Smooth muscle cell (in vitro differentiated cells): Measurements from ENCODE around the gene CCL19. TPM values are rescaled to one million over a fixed set of nuclear protein-coding genes. Genes with fewer than 3 reads are reported as not detected.

Experiments used
- DNase-seq: peaks from one replicate; lab custom pipeline; 2025; ENCODE audit not compliant: unreplicated experiment; lab: John Stamatoyannopoulos, UW
- H2AFZ ChIP-seq: fragments of 200-600 bp; sonication (generic); 2 replicates; pipeline ENCODE4 v1.6.0; 2016; ENCODE audit warnings: antibody characterized with exemption, low read depth, mild to moderate bottlenecking
- H3F3A ChIP-seq: fragments of 200-600 bp; sonication (generic); 2 replicates; pipeline ENCODE4 v1.6.0; 2017; ENCODE audit warnings: antibody characterized with exemption, low read depth
- H3K27ac ChIP-seq: fragments of 200-600 bp; sonication (generic); 2 replicates; pipeline ENCODE4 v1.5.1; 2016; ENCODE audit warnings: low read depth, mild to moderate bottlenecking
- H3K27me3 ChIP-seq: fragments of 200-600 bp; sonication (generic); 2 replicates; pipeline ENCODE4 v1.6.1; 2016; ENCODE audit warnings: low read depth, mild to moderate bottlenecking
- H3K36me3 ChIP-seq: fragments of 200-600 bp; sonication (generic); 2 replicates; pipeline ENCODE4 v1.5.1; 2016; ENCODE audit warnings: low read depth
- H3K4me1 ChIP-seq: fragments of 200-600 bp; sonication (generic); 2 replicates; pipeline ENCODE4 v1.5.1; 2016; ENCODE audit warnings: low read depth
- H3K4me2 ChIP-seq: fragments of 200-600 bp; sonication (generic); 2 replicates; pipeline ENCODE4 v1.6.0; 2016; ENCODE audit warnings: mild to moderate bottlenecking
- H3K4me3 ChIP-seq: fragments of 200-600 bp; sonication (generic); 2 replicates; pipeline ENCODE4 v1.5.1; 2016; ENCODE audit warnings: mild to moderate bottlenecking
- H3K79me2 ChIP-seq: fragments of 200-600 bp; sonication (generic); 2 replicates; pipeline ENCODE4 v1.6.0; 2016; ENCODE audit warnings: low read depth, mild to moderate bottlenecking
- H3K9ac ChIP-seq: fragments of 200-600 bp; sonication (generic); 2 replicates; pipeline ENCODE4 v1.6.0; 2016; ENCODE audit warnings: low read depth
- H3K9me3 ChIP-seq: fragments of 200-600 bp; sonication (generic); replicated peaks from 2 replicates; pipeline ENCODE4 v1.5.1; 2016; ENCODE audit warnings: low read depth
- H4K20me1 ChIP-seq: fragments of 200-600 bp; sonication (generic); 2 replicates; pipeline ENCODE4 v1.6.0; 2016; ENCODE audit warnings: low read depth
- CTCF ChIP-seq: fragments of 200-600 bp; sonication (generic); IDR thresholded peaks from 2 replicates; pipeline ENCODE4 v1.5.1; 2017; ENCODE audit warnings: borderline replicate concordance, mild to moderate bottlenecking, antibody characterized with exemption; ENCODE audit not compliant: insufficient read depth, poor library complexity, severe bottlenecking
- WGBS: methylation state at CpG from one replicate; pipeline ENCODE4 v1.1.7; 2016; ENCODE audit warnings: low lambda C conversion rate; 5-methylcytosine and 5-hydroxymethylcytosine counted together
- polyA plus RNA-seq: library from polyadenylated mRNA; unstranded; fragments of >200 nt; fragmentation: Nextera tagmentation; extraction: Ambion mirVana; gene quantifications from 2 replicates; pipeline ENCODE4 v1.2.1, GENCODE V29; 2016
- total RNA-seq: library from RNA; depleted of rRNA; stranded (reverse); fragments of >200 nt; gene quantifications from 2 replicates; pipeline ENCODE4 v1.2.3, GENCODE V29; 2014

The CCL19 gene
- total and polyA plus RNA-seq, 2 experiments from 2014 or later: not detected

- Histone ChIP-seq H3K9ac (peak overlapping the region; percentile 25), H3K27me3 (peaks cover 27% of the 10 kb centered on the region), H3K4me3 (peak overlapping the region; percentile 61), H3K9me3 (no peaks in the 10 kb centered on the region), H3F3A (no peaks in the 10 kb centered on the region), H3K4me1 (no peaks in the 10 kb centered on the region), H3K79me2 (no peaks in the 10 kb centered on the region), H3K36me3 (no peaks in the 10 kb centered on the region), H2AFZ (peak overlapping the region; percentile 91), H3K27ac (no peak overlapping the region), H4K20me1 (no peaks in the 10 kb centered on the region), H3K4me2 (peak overlapping the region; percentile 95)
- DNase-seq: peak; percentile 40
- TF ChIP-seq CTCF: peak; percentile 95
- WGBS: 11% methylated on average over 20 of the region's 52 CpGs
These were observed 10.1 kb upstream of the CCL19 start for GRCh38 chr9:34701023-34701768.

GRCh38 chr9:34694811-34695210 is 3.7 kb upstream of the CCL19 start:
- H3K27ac ChIP-seq: no peak overlapping the region
- no peak overlapping the region for H3K4me2 ChIP-seq
- TF ChIP-seq CTCF: no peak
- peaks cover 13% of the 10 kb centered on the region for H3K27me3 ChIP-seq
- H3K4me3 ChIP-seq: no peak overlapping the region
- no peak overlapping the region for H2AFZ ChIP-seq
- H4K20me1 ChIP-seq: no peaks in the 10 kb centered on the region
- no peaks in the 10 kb centered on the region for H3K4me1 ChIP-seq
- H3K79me2 ChIP-seq: no peaks in the 10 kb centered on the region
- H3K9ac ChIP-seq: no peak overlapping the region
- no peak for DNase-seq
- no peaks in the 10 kb centered on the region for H3K9me3 ChIP-seq
- H3F3A ChIP-seq: no peaks in the 10 kb centered on the region
- H3K36me3 ChIP-seq: no peaks in the 10 kb centered on the region

- no peak overlapping the region for H3K9ac ChIP-seq
- no peaks in the 10 kb centered on the region for H4K20me1 ChIP-seq
- H3K4me1 ChIP-seq: no peaks in the 10 kb centered on the region
- H3K27me3 ChIP-seq: peaks cover under 1% of the 10 kb centered on the region
- WGBS: 79% methylated on average over 2 of the region's 2 CpGs
- H3K79me2 ChIP-seq: no peaks in the 10 kb centered on the region
- no peaks in the 10 kb centered on the region for H3K36me3 ChIP-seq
- H2AFZ ChIP-seq: no peak overlapping the region
- H3K4me3 ChIP-seq: no peak overlapping the region
- TF ChIP-seq CTCF: no peak
- H3K27ac ChIP-seq: no peak overlapping the region
- H3K4me2 ChIP-seq: no peak overlapping the region
- H3K9me3 ChIP-seq: no peaks in the 10 kb centered on the region
- H3F3A ChIP-seq: no peaks in the 10 kb centered on the region
- DNase-seq: no peak
These were observed 2.5 kb upstream of the CCL19 start for GRCh38 chr9:34693560-34693959.

GRCh38 chr9:34691936-34692315 is 850 bp upstream of the CCL19 start:
- Histone ChIP-seq H3K9ac (no peak overlapping the region), H3K9me3 (no peaks in the 10 kb centered on the region), H3K4me2 (no peak overlapping the region), H3K27ac (no peak overlapping the region), H3K79me2 (no peaks in the 10 kb centered on the region), H3K36me3 (no peaks in the 10 kb centered on the region), H3K4me3 (no peak overlapping the region), H3F3A (no peaks in the 10 kb centered on the region), H3K4me1 (no peaks in the 10 kb centered on the region), H3K27me3 (no peaks in the 10 kb centered on the region), H4K20me1 (no peaks in the 10 kb centered on the region), H2AFZ (no peak overlapping the region)
- WGBS: 95% methylated on average over 5 of the region's 5 CpGs
- no peak for TF ChIP-seq CTCF
- DNase-seq: no peak
